Lung (tissue), 12 donors: ENCODE data around the gene STX18. TPM values are rescaled to one million over a fixed set of nuclear protein-coding genes. Genes with fewer than 3 reads are reported as not detected.

Source experiments
- ATAC-seq: fragments of 200-7000 bp; cut with Tn5 transposase; one replicate; pipeline ENCODE4 v1.9.1; 2020; ENCODE audit warnings: moderate number of reproducible peaks; ENCODE audit not compliant: insufficient read depth, low FRiP score
- DNase-seq, 3 donors: peaks; one replicate each; pipeline ENCODE4 v3.0.0-alpha.2; 2013 to 2017
- H3K27ac ChIP-seq, 2 donors: one replicate each; pipeline ENCODE4 v1.5.1; 2013; ENCODE audit warnings: mild to moderate bottlenecking in 2 of 2, moderate library complexity in 2 of 2, control low read depth in 1 of 2, inconsistent platforms in 1 of 2, low read depth in 1 of 2, low read length in 1 of 2
- H3K27me3 ChIP-seq, 3 donors: one replicate each; pipeline ENCODE4 v1.5.1; 2013; ENCODE audit warnings: low read length in 2 of 3; ENCODE audit not compliant: control insufficient read depth in 3 of 3, insufficient read depth in 3 of 3
- H3K36me3 ChIP-seq, 4 donors: one replicate each; pipeline ENCODE4 v1.5.1; 2013; ENCODE audit warnings: low read length in 4 of 4, mild to moderate bottlenecking in 1 of 4, moderate library complexity in 1 of 4; ENCODE audit not compliant: control insufficient read depth in 4 of 4, insufficient read depth in 4 of 4
- H3K4me1 ChIP-seq, 5 donors: one replicate each; pipeline ENCODE4 v1.5.1; 2013; ENCODE audit warnings: low read length in 5 of 5, mild to moderate bottlenecking in 2 of 5, moderate library complexity in 1 of 5; ENCODE audit not compliant: control insufficient read depth in 5 of 5, insufficient read depth in 5 of 5
- H3K4me3 ChIP-seq: one replicate; pipeline ENCODE4 v1.5.1; 2013; ENCODE audit warnings: mild to moderate bottlenecking, control low read depth, moderate library complexity
- H3K9ac ChIP-seq, 2 donors: one replicate each; pipeline ENCODE4 v1.5.1; 2013; ENCODE audit warnings: low read length in 2 of 2, control low read depth in 1 of 2; ENCODE audit not compliant: insufficient read depth in 1 of 2
- H3K9me3 ChIP-seq, 4 donors: one replicate each; pipeline ENCODE4 v1.5.1; 2013; ENCODE audit warnings: low read length in 3 of 4, mild to moderate bottlenecking in 1 of 4, moderate library complexity in 1 of 4; ENCODE audit not compliant: control insufficient read depth in 4 of 4, insufficient read depth in 3 of 4
- CTCF ChIP-seq: IDR thresholded peaks from 2 replicates; pipeline ENCODE4 v1.5.1; 2012; ENCODE audit warnings: mild to moderate bottlenecking; ENCODE audit errors: control extremely low read depth, extremely low read depth
- whole genome bisulfite sequencing, 2 donors: extraction: QIAGEN DNeasy Blood & Tissue Kit; methylation state at CpG; one replicate each; pipeline ENCODE4 v1.1.7; 2013; 5-methylcytosine and 5-hydroxymethylcytosine counted together
- polyA plus RNA-seq, 2 donors: library from polyadenylated mRNA; stranded (reverse); fragments of 200-250 nt; gene quantifications; one replicate each; pipeline ENCODE4 v1.2.1, GENCODE V29; 2013
- total RNA-seq, 2 donors: library from RNA; depleted of rRNA in 1 of 2; stranded (reverse); fragments of >200 nt in 1 of 2; gene quantifications; one replicate each; pipeline ENCODE4 v1.2.1, GENCODE V29; 2014 to 2021
- donor health status: control.
- donor health status: control.
- donor health status: Bipolar disorder and iron deficiency.
- donor health status: healthy.
- donor health status: DM: yes; HTN: yes; CAD: no.

STX18 gene
- total and polyA plus RNA-seq, 4 donors = 16.2 to 34.1 (median 24.8) TPM

GRCh38 chr4:4402966-4403365 lies 138.9 kb downstream of the STX18 start:
- Histone ChIP-seq H3K27me3 (no peaks in the 10 kb centered on the region), H3K27ac (no peak overlapping the region), H3K9ac (no peak overlapping the region), H3K4me1 (no peaks in the 10 kb centered on the region), H3K9me3 (peaks cover 0 to 2% (median 0%) of the 10 kb centered on the region in 4 donors), H3K4me3 (no peak overlapping the region), H3K36me3 (no peaks in the 10 kb centered on the region)
- DNase-seq (no peak), ATAC-seq (no peak)
- WGBS, 2 donors = 71 to 73% methylated on average over 13 of the region's 13 CpGs
- no peak for TF ChIP-seq CTCF

GRCh38 chr4:4401036-4401435 lies 140.8 kb downstream of the STX18 start:
- TF ChIP-seq CTCF = no peak
- Histone ChIP-seq H3K9ac (no peak overlapping the region), H3K4me3 (no peak overlapping the region), H3K9me3 (peaks cover 0 to 3% (median 0%) of the 10 kb centered on the region in 4 donors), H3K4me1 (peaks cover 0 to 9% (median 0%) of the 10 kb centered on the region in 5 donors), H3K27ac (no peak overlapping the region), H3K27me3 (no peaks in the 10 kb centered on the region), H3K36me3 (no peaks in the 10 kb centered on the region)
- ATAC-seq (no peak), DNase-seq (no peak)
- 78% methylated on average over 7 of the region's 7 CpGs for WGBS, 2 donors

- peaks cover 0 to 3% (median 0%) of the 10 kb centered on the region in 4 donors for H3K9me3 ChIP-seq
- peaks cover 0 to 27% (median 0%) of the 10 kb centered on the region in 5 donors for H3K4me1 ChIP-seq
- 80 to 81% methylated on average over 4 of the region's 4 CpGs for WGBS, 2 donors
- no peaks in the 10 kb centered on the region for H3K27me3 ChIP-seq
- no peak for TF ChIP-seq CTCF
- DNase-seq (no peak), ATAC-seq (no peak)
- no peaks in the 10 kb centered on the region for H3K36me3 ChIP-seq
- H3K4me3 ChIP-seq = no peak overlapping the region
- H3K27ac ChIP-seq = no peak overlapping the region
- no peak overlapping the region for H3K9ac ChIP-seq
Observed at GRCh38 chr4:4398430-4398829, 143.4 kb downstream of the STX18 start.

- Histone ChIP-seq H3K9ac (no peak overlapping the region), H3K36me3 (no peaks in the 10 kb centered on the region), H3K4me3 (no peak overlapping the region), H3K27ac (no peak overlapping the region), H3K4me1 (peaks cover 0 to 27% (median 0%) of the 10 kb centered on the region in 5 donors), H3K27me3 (no peaks in the 10 kb centered on the region), H3K9me3 (peaks cover 0 to 3% (median 0%) of the 10 kb centered on the region in 4 donors)
- WGBS, 2 donors = 87 to 88% methylated on average over 13 of the region's 13 CpGs
- ATAC-seq (no peak), DNase-seq (no peak)
- no peak for TF ChIP-seq CTCF
Observed at GRCh38 chr4:4397441-4397819, 144.4 kb downstream of the STX18 start.
